ENCODE results near the gene NUP37. TPM values are rescaled to one million over a fixed set of nuclear protein-coding genes. Genes with fewer than 3 reads are reported as not detected.
"Not testable (repeated sequence)": the region's sequence is repeated elsewhere in the genome, so short reads cannot be mapped to it uniquely, and the experiment has no call there.

The NUP37 gene
- polyA plus RNA-seq, 3 donors, result 11.1 to 23.0 (median 20.9) TPM

GRCh38 chr12:102144221-102144620, 24.3 kb upstream of the NUP37 start:
- H3K27ac Mint-ChIP-seq, result no peak overlapping the region
- H3K27me3 Mint-ChIP-seq (ENCODE audit: low read depth in 3 of 3), result peaks cover 0 to 2% (median 0%) of the 10 kb centered on the region in 3 donors
- no peak overlapping the region for H3K9ac ChIP-seq (ENCODE audit: insufficient read depth, low read length, poor library complexity, severe bottlenecking)
- peaks cover 0 to 5% (median 2%) of the 10 kb centered on the region in 7 donors for H3K9me3 Mint-ChIP-seq
- peaks cover 0 to 11% of the 10 kb centered on the region in 2 donors for H3K36me3 ChIP-seq (replicated peaks in 1 of 2; ENCODE audit: control insufficient read depth in 1 of 2, insufficient read depth in 2 of 2, low read length in 2 of 2)
- no peaks in the 10 kb centered on the region for H4K20me1 ChIP-seq (ENCODE audit: insufficient read depth, low read length)
- no peaks in the 10 kb centered on the region for H3K4me1 Mint-ChIP-seq
- H3K36me3 Mint-ChIP-seq, result peaks cover 32 to 48% of the 10 kb centered on the region in 2 donors
- H3K4me2 ChIP-seq (replicated peaks; ENCODE audit: extremely low read depth, low read length, poor library complexity, severe bottlenecking), result no peak overlapping the region
- no peak for DNase-seq
- no peaks in the 10 kb centered on the region for H3K27me3 ChIP-seq (ENCODE audit: control insufficient read depth in 2 of 2, insufficient read depth in 2 of 2, low read length in 2 of 2)
- intact Hi-C loops (cut with micrococcal nuclease), result no loop called here
- no peaks in the 10 kb centered on the region for H3K79me2 ChIP-seq (ENCODE audit: insufficient read depth, low read length)
- no peak overlapping the region for H3K4me3 Mint-ChIP-seq
- H3K27ac ChIP-seq (ENCODE audit: low read depth in 1 of 2, low read length in 2 of 2), result no peak overlapping the region
- TF ChIP-seq, protein P1, sequence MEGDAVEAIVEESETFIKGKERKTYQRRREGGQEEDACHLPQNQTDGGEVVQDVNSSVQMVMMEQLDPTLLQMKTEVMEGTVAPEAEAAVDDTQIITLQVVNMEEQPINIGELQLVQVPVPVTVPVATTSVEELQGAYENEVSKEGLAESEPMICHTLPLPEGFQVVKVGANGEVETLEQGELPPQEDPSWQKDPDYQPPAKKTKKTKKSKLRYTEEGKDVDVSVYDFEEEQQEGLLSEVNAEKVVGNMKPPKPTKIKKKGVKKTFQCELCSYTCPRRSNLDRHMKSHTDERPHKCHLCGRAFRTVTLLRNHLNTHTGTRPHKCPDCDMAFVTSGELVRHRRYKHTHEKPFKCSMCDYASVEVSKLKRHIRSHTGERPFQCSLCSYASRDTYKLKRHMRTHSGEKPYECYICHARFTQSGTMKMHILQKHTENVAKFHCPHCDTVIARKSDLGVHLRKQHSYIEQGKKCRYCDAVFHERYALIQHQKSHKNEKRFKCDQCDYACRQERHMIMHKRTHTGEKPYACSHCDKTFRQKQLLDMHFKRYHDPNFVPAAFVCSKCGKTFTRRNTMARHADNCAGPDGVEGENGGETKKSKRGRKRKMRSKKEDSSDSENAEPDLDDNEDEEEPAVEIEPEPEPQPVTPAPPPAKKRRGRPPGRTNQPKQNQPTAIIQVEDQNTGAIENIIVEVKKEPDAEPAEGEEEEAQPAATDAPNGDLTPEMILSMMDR (IDR thresholded peaks at IDR 0.05), result no peak
- no CpG with 5 or more reads among the region's 1 CpG for WGBS (ENCODE audit: insufficient coverage)
- no peaks in the 10 kb centered on the region for H3K9me3 ChIP-seq (replicated peaks in 1 of 2; ENCODE audit: control insufficient read depth in 1 of 2, insufficient read depth in 1 of 2, low read length in 2 of 2)
- H2AFZ ChIP-seq (ENCODE audit: insufficient read depth, low read depth, low read length, poor library complexity, severe bottlenecking), result no peak overlapping the region
- H3K4me1 ChIP-seq (ENCODE audit: control insufficient read depth in 1 of 2, insufficient read depth in 2 of 2, low read length in 2 of 2), result no peaks in the 10 kb centered on the region
- no peak overlapping the region for H3K4me3 ChIP-seq (replicated peaks in 1 of 3; ENCODE audit: low read depth in 2 of 3, low read length in 3 of 3)

GRCh38 chr12:102142866-102143373, 23.0 kb upstream of the NUP37 start:
- Mint-ChIP-seq H3K36me3 (peaks cover 41 to 52% of the 10 kb centered on the region in 2 donors), H3K27ac (peak overlapping the region in 2 of 7 donors; percentile 24 to 78)
- H3K9me3 Mint-ChIP-seq; H3K4me3 Mint-ChIP-seq; H3K27me3 Mint-ChIP-seq (ENCODE audit: low read depth in 3 of 3); H3K4me3 ChIP-seq (replicated peaks in 1 of 3; ENCODE audit: low read depth in 2 of 3, low read length in 3 of 3); H3K9me3 ChIP-seq (replicated peaks in 1 of 2; ENCODE audit: control insufficient read depth in 1 of 2, insufficient read depth in 1 of 2, low read length in 2 of 2); H3K4me2 ChIP-seq (replicated peaks; ENCODE audit: extremely low read depth, low read length, poor library complexity, severe bottlenecking); H3K4me1 ChIP-seq (ENCODE audit: control insufficient read depth in 1 of 2, insufficient read depth in 2 of 2, low read length in 2 of 2); H3K27me3 ChIP-seq (ENCODE audit: control insufficient read depth in 2 of 2, insufficient read depth in 2 of 2, low read length in 2 of 2); H2AFZ ChIP-seq (ENCODE audit: insufficient read depth, low read depth, low read length, poor library complexity, severe bottlenecking); H3K4me1 Mint-ChIP-seq; H3K79me2 ChIP-seq (ENCODE audit: insufficient read depth, low read length); DNase-seq; H4K20me1 ChIP-seq (ENCODE audit: insufficient read depth, low read length); intact Hi-C loops (cut with micrococcal nuclease); H3K27ac ChIP-seq (ENCODE audit: low read depth in 1 of 2, low read length in 2 of 2); H3K9ac ChIP-seq (ENCODE audit: insufficient read depth, low read length, poor library complexity, severe bottlenecking): not testable (repeated sequence)
- H3K36me3 ChIP-seq (replicated peaks in 1 of 2; ENCODE audit: control insufficient read depth in 1 of 2, insufficient read depth in 2 of 2, low read length in 2 of 2), result peaks cover 0 to 10% of the 10 kb centered on the region in 2 donors
- WGBS (ENCODE audit: insufficient coverage), result 96% methylated on average over 9 of the region's 11 CpGs

- H3K9me3 Mint-ChIP-seq, result peaks cover 3 to 12% (median 4%) of the 10 kb centered on the region in 7 donors
- H3K27me3 ChIP-seq (ENCODE audit: control insufficient read depth in 2 of 2, insufficient read depth in 2 of 2, low read length in 2 of 2); H3K9ac ChIP-seq (ENCODE audit: insufficient read depth, low read length, poor library complexity, severe bottlenecking); H3K4me1 Mint-ChIP-seq; H3K4me2 ChIP-seq (replicated peaks; ENCODE audit: extremely low read depth, low read length, poor library complexity, severe bottlenecking); H3K4me1 ChIP-seq (ENCODE audit: control insufficient read depth in 1 of 2, insufficient read depth in 2 of 2, low read length in 2 of 2); H3K27ac ChIP-seq (ENCODE audit: low read depth in 1 of 2, low read length in 2 of 2); H3K9me3 ChIP-seq (replicated peaks in 1 of 2; ENCODE audit: control insufficient read depth in 1 of 2, insufficient read depth in 1 of 2, low read length in 2 of 2); H2AFZ ChIP-seq (ENCODE audit: insufficient read depth, low read depth, low read length, poor library complexity, severe bottlenecking); H3K4me3 Mint-ChIP-seq; H3K4me3 ChIP-seq (replicated peaks in 1 of 3; ENCODE audit: low read depth in 2 of 3, low read length in 3 of 3); DNase-seq; H4K20me1 ChIP-seq (ENCODE audit: insufficient read depth, low read length); H3K27me3 Mint-ChIP-seq (ENCODE audit: low read depth in 3 of 3); H3K79me2 ChIP-seq (ENCODE audit: insufficient read depth, low read length); intact Hi-C loops (cut with micrococcal nuclease): not testable (repeated sequence)
- 100% methylated on average over 3 of the region's 8 CpGs for WGBS (ENCODE audit: insufficient coverage)
- peak overlapping the region in 1 of 7 donors; percentile 59 for H3K27ac Mint-ChIP-seq
- H3K36me3 ChIP-seq (replicated peaks in 1 of 2; ENCODE audit: control insufficient read depth in 1 of 2, insufficient read depth in 2 of 2, low read length in 2 of 2), result peaks cover 0 to 18% of the 10 kb centered on the region in 2 donors
- peaks cover 53 to 70% of the 10 kb centered on the region in 2 donors for H3K36me3 Mint-ChIP-seq
Observed at GRCh38 chr12:102137619-102138018, 17.7 kb upstream of the NUP37 start.

- H3K27ac Mint-ChIP-seq; intact Hi-C loops (cut with micrococcal nuclease); H3K27me3 ChIP-seq (ENCODE audit: control insufficient read depth in 2 of 2, insufficient read depth in 2 of 2, low read length in 2 of 2); H3K4me3 Mint-ChIP-seq; H3K4me3 ChIP-seq (replicated peaks in 1 of 3; ENCODE audit: low read depth in 2 of 3, low read length in 3 of 3); H3K4me1 ChIP-seq (ENCODE audit: control insufficient read depth in 1 of 2, insufficient read depth in 2 of 2, low read length in 2 of 2); H4K20me1 ChIP-seq (ENCODE audit: insufficient read depth, low read length); H3K27me3 Mint-ChIP-seq (ENCODE audit: low read depth in 3 of 3); H3K79me2 ChIP-seq (ENCODE audit: insufficient read depth, low read length); H3K9ac ChIP-seq (ENCODE audit: insufficient read depth, low read length, poor library complexity, severe bottlenecking); H3K9me3 ChIP-seq (replicated peaks in 1 of 2; ENCODE audit: control insufficient read depth in 1 of 2, insufficient read depth in 1 of 2, low read length in 2 of 2); H3K4me2 ChIP-seq (replicated peaks; ENCODE audit: extremely low read depth, low read length, poor library complexity, severe bottlenecking); DNase-seq; H2AFZ ChIP-seq (ENCODE audit: insufficient read depth, low read depth, low read length, poor library complexity, severe bottlenecking); H3K4me1 Mint-ChIP-seq; H3K27ac ChIP-seq (ENCODE audit: low read depth in 1 of 2, low read length in 2 of 2): not testable (repeated sequence)
- Mint-ChIP-seq H3K9me3 (peaks cover 8 to 15% (median 9%) of the 10 kb centered on the region in 7 donors), H3K36me3 (peaks cover 39 to 61% of the 10 kb centered on the region in 2 donors)
- no CpG with 5 or more reads among the region's 2 CpGs for WGBS (ENCODE audit: insufficient coverage)
- peaks cover 3 to 33% of the 10 kb centered on the region in 2 donors for H3K36me3 ChIP-seq (replicated peaks in 1 of 2; ENCODE audit: control insufficient read depth in 1 of 2, insufficient read depth in 2 of 2, low read length in 2 of 2)
Observed at GRCh38 chr12:102131442-102131841, 11.5 kb upstream of the NUP37 start.
